GM12872 (cell line): ENCODE measurements around the gene GDPD4.

Source experiments
- TF ChIP-seq, protein P1 (sequence below): IDR thresholded peaks from 3 replicates; pipeline ENCODE4 v1.5.1; 2011; ENCODE audit warnings: low read depth, mild to moderate bottlenecking, low read length, moderate library complexity; ENCODE audit not compliant: insufficient read depth

GDPD4 gene

DNA sequence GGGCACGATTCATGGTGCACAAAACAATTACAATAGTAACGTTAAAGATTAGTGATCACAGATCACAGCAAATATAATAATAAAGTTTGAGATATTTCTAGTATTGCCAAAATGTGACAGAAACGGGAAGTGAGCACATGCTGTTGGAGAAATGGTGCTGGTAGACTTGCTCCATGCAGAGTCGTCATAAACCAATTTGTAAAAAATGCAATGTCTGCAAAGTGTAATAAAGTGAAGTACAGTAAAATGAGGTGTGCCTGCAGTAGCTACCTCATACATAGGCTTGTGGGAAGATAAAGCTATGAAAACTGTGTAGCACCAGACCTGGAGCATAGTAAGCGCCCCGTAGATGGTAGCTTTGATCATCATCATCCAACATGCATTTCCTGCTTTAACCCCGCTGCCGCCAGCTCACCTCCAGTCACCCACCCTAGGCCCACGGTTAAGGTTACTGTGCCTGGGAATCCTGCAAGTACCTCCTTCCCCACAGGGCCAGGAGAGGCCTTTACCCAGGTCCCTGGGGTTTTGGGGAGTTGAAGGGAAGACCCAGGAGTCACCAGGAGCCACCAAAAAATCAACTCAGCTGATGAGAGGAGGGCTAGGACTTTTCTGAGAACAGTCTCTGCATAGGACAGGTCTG is 114.3 kb downstream of the GDPD4 start:
- TF ChIP-seq, protein P1, sequence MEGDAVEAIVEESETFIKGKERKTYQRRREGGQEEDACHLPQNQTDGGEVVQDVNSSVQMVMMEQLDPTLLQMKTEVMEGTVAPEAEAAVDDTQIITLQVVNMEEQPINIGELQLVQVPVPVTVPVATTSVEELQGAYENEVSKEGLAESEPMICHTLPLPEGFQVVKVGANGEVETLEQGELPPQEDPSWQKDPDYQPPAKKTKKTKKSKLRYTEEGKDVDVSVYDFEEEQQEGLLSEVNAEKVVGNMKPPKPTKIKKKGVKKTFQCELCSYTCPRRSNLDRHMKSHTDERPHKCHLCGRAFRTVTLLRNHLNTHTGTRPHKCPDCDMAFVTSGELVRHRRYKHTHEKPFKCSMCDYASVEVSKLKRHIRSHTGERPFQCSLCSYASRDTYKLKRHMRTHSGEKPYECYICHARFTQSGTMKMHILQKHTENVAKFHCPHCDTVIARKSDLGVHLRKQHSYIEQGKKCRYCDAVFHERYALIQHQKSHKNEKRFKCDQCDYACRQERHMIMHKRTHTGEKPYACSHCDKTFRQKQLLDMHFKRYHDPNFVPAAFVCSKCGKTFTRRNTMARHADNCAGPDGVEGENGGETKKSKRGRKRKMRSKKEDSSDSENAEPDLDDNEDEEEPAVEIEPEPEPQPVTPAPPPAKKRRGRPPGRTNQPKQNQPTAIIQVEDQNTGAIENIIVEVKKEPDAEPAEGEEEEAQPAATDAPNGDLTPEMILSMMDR = no peak

DNA sequence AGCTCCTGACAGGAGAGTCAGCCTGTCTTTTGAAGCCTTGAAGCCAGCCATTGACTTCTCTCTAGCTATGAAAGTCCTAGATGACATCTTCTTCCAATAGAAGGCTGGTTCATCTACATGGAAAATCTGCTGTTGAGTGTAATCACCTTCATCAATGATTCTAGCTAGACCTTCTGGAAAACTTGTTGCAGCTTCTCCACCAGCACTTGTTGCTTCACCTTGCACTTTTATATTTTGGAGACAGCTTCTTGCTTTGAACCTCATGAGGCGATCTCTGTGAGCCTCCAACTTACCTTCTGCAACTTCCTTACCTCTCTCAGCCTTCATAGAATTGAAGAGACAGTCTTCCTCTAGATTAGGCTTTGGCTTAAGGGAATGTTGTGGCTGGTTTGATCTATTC is 115.2 kb downstream of the GDPD4 start:
- TF ChIP-seq, protein P1 = no peak

DNA sequence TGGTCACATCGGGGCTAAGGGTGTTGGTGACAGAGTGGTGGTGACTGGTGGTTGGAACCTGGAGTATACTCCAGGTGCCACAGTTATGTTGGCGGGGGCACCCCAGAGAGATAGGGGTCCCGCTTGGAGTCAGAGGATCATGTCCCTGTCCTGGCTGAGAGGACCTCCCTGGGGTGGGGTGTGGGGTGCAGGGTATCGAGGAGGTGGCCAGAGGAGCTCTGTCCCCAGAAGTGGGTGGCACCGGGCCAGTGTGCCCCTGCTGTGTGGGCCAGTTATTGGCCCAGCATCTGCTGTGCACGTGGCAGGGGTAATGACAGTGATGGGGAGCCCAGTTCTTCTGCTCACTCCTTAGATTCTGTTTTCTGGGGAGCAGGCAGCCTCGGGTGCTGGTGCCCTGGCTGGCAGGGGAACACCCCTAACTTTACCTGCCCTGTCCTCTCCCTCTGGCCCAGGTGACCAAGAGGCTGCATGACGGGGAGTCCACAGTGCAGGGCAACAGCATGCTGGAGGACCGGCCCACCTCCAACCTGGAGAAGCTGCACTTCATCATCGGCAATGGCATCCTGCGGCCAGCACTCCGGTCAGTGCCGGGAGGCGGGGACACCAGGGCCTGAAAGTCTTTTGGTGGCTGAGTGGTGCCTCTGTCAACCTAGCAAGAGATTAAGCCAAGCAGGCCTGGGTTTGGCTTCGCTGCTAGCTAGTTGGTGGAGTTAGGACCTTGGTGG is 117.2 kb downstream of the GDPD4 start:
- TF ChIP-seq, protein P1 = no peak

DNA sequence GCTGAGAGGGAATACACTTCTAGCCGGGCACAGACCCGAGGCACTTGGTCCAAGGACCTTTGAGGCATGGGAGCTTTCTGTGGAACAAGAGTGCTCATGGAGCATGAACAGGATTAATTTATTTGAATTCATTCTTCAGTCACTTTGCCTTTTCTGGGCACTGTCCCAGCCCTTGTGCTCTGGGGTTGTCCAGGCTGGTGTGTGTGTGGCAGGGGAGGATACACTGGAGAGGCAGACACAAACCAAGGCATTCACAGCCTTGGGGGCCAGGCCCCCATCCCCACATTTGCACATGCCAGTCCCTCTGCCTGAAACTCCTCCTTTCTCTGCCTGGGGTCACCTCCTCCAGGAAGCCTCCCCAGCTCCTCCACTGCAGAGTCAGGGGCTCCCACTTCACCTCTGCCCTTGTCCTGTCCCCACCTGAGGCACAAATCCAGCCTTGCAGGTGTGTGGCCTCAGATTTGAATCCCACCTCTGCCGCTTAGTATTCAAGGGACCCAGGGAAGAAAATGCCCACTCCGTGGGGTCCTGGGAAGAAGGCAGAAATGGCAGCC is 118.0 kb downstream of the GDPD4 start:
- TF ChIP-seq, protein P1 = no peak

DNA sequence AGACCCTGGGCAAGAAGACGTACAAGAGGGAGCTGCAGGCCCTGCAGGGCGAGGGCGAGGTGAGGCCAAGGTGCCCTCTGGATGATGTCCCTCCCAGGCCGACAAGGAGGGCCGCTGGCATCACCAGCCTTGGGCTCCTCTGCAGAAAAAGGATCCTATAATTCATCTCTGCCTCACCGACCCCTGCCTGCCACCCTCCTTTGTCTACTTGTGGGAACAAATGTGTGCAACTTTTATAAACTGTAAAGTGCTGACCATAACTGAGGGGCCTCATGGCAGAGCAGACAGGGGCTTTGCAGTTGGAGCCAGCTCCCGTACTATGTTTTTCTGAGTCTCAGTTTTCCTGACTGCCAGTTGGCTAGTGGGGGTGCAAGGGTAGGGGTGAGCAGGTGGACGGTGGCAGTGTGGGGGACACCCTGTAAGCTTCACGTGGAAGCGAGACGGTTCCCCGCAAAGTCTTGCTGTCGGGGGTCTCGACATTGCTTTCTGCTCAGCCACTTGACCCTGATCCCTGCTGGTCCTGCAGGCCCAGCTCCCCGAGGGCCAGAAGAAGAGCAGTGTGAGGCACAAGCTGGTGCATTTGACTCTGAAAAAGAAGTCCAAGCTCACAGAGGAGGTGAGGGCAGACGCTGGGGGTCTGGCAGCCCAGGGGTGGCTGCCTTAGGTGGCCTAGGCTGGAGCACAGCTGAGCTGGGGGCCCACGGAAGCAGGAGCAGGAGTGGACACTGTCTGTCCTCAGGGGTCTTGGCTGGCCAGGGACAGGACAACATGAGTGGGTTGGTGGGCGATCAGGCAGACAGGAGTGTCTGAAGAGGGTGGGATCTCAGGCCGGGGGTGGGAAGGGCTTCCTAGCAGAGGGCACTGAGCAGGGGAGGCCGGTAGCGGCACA is 118.7 kb downstream of the GDPD4 start:
- TF ChIP-seq, protein P1 = no peak

DNA sequence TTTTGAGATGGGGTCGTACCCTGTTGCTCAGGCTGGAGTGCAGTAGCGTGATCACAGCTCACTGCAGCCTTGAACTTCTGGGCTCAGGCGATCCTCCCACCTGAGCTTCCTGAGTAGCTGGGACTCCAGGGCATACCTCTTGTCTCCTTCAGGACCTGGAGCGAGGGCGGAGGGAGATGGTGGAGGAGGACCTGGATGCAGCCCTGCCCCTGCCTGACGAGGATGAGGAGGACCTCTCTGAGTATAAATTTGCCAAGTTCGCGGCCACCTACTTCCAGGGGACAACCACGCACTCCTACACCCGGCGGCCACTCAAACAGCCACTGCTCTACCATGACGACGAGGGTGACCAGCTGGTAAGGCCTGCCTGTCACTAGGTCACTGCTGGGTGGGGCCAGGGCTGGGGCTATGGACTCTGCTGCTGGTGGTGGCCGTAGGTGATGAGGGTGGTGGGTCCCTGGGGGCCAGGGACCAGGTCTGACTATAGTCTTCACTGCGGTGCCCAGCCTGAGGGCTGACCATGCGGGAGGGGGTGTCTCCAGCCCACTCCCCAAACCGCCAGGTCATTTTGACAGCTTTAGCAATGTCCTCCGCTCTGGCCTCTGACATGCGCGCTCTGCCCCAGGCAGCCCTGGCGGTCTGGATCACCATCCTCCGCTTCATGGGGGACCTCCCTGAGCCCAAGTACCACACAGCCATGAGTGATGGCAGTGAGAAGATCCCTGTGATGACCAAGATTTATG is 119.5 kb downstream of the GDPD4 start:
- TF ChIP-seq, protein P1 = no peak
